NCI-H1105 treated with DMSO at 0.1 percent for 48 hours (cell line): ENCODE data around the gene SACS.
"Not testable (repeated sequence)": the region's sequence is repeated elsewhere in the genome, so short reads cannot be mapped to it uniquely, and the experiment has no call there.

ENCODE experiments used
- DNase-seq: peaks from one replicate; lab custom pipeline; 2025; lab: John Stamatoyannopoulos, UW

The SACS gene

DNA sequence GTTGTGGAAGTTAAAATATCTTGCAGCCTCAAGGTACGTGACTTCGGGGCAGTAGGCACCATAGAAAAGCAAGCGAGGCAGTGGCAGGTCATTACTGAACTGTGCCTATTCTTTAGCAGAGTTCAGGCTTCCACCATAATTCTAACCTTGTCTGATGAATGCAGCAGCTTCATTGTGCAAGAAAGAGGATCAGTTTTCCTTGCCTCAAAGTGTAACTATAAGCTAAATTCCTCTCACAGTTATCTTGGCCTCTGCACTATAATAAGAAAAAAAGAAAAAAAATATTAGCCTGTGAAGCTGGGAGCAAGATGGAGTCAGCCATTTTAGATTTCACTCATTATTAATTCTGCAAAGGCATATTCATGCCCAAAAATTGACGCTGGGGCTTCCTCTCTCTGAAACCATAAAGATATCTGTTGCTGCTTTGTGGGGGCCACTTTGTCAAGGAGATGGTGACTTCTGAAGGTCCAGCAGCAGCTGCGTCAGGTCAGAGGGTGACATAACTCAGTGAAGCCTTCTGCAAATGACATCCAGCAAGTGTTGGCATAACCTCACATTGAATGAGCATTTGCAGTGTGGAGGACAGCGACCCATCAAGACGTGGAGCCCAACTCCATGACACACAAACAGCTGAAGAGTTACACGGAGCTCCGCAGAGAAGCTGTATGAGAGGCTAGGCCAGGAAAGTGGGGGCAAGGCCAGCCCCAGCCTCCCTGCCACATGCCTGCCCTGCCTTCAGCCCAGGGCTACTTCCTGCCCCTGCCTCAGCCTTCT is 23.1 kb upstream of the SACS start:
- DNase-seq, result no peak

DNA sequence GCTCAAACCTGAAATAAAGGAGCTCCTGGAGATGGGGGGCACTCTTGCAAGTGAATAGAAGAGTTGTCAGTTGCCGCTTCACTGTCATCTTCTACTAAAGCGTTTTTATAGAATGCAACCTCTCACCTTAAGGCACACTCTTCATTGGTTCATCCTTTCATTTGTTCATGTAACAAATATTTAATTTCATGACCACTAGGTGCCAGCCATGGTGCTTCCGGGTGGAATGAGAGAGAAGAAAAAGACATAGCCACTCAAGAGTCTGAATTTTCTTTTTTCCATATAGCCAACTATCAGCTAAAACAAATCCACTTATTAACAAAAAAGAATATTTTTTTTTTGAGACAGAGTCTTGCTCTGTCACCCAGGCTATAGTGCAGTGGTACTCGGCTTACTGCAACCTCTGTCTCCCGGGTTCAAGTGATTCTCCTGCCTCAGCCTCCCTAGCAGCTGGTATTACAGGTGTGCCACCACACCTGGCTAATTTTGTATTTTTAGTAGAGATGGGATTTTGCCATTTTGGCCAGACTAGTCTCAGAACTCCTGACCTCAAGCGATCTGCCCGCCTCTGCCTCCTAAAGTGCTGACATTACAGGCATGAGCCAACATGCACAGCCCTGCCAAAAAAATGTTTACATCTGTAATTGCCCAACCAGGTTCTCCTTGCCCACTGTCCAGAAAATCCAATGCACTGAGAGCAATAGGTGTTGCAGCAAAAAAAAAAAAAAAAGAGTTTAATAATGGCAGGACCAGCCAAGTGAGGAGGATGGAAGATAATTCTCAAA is 22.1 kb upstream of the SACS start:
- DNase-seq, result peak; percentile 23

DNA sequence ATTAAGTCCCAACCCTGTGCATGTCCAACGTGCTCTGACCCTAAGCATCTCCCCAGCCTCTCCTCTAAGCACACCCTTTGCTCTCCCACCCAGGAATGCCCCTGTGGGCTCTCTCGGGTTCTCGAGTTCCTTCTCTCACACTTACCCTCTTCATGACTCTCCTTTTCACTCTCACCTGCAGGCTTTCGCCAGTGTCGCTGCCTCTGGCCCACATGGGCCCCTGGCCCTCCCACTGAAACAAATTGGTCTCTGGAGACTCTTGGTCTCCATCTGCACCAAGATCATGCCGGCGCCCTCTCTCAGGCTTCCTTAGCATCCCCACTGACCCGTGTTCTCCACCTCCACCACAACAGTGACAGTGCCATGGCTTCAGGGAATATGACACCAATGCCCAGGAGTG is 19.6 kb upstream of the SACS start:
- DNase-seq, result no peak

DNA sequence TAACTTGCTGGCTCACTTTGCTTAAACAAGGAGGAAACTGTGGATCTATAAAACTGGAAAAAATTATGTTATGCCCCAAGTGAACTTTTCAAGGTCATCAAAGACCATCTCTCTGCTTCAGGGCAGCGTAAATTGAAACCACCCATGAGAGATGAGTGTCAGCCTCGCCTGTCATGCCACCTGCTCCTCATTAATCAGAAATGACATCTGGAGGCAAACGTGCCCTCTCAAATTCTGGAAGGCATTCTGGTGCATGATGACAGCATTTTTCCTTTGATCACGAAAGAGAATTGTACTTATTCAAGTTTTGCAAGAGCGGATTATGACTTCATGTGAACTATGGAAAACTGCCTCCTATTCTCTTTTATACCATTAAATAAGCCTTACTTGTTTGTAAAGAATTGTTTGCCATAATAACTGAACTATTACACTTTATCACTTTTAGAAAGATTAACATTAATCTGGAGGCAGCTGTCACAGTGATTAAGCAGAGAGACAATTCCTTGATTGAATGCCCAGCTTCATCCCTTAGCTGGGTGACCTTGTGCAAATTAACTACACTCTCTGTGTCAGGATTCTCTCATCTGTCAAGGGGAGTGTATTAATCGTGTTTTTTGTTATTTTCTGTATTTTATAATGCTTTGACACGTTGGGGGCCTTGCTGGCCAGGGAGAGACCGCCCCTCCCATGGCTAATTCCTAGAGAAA is 17.0 kb upstream of the SACS start:
- peak; percentile 56 for DNase-seq

DNA sequence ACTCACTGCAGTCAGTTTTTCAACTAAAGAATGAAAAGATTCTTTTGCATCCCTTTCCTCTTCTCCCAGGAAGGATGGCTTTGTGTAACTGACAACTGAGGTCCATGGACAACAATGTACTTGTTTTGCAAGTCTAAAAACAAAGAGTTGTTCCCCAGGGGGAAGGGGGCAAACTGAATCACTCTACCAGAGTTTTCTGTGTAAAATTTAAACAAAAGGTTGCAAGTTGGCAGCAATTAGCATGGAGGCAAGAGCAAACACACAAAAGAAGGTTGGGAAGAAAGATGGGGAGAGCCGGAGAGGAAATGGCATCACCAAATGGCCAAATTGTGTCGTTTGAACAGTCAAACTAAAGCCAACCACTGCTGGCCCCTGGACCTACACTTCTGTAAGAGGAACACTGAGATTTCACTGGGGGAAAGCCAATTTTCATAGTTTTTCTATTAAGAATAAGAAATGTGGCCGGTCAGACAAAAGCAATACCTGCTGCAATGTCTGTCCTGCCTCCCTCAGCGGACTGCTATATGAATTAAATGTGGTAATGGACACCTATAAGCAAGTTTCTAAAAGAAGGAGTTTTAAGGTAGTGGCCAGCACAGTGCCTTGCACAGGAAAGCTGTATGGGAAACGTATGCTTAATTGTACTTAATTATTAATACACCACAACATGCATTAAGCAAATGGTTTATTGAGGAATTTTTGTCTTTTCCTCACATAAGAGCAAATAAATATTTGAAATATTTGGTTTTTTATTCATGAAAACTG is 16.1 kb upstream of the SACS start:
- no peak for DNase-seq

DNA sequence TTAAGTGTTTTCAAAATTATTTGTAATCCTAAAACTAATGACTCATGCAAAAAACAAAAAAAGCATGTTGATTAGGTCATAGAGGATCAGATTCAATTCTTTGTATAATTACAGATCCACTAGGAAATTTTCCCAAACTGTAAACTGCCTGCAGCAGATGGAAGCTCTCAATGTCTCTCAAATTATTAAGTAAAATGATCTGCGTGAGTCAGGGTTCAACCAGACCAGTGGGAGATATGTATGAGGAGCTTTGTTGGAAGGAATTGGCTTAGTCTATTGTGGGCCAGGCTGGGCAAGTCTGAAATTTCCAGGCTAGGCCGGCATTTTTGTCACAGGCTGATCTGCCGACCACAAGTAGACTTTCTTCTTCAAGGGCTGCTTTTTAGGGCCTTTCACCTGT is 14.4 kb upstream of the SACS start:
- no peak for DNase-seq

DNA sequence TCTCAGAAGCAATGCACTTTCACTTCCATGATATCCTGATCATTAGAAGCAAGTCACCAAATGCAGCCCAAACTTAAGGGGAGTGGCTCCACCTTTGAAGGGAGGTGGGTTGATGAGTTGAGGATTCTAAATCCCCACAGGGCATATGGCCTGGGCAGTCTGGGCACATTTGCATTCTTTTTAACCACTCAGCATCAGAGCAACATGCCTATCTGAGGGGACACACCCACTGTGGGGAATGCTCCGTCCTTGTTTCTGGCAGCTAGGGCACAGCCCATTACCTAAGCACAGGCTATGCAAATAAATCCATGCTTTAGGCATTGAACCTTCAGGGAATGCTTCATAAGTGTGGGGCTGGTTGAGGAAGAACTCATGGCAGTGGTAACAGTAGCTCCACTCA is 12.3 kb upstream of the SACS start:
- DNase-seq, result no peak

DNA sequence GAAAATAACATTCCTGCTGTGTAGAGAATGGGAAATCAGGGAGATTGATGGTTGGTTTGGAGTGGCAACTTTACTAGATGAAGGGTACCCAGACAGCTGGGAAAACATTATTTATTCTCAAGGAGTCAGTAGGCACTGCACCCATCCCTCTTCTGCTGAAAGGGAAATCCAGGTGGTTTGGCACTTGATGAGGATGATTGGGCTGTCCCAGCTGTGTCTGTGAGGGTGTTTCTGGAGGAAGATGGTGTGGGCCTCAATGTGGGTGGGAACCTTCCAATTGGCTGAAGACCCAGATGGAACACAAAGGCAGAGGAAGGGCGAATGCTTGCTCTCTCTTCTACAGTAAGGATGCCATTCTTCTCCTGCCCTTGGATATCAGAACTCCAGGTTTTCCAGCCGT is 10.4 kb upstream of the SACS start:
- no peak for DNase-seq

DNA sequence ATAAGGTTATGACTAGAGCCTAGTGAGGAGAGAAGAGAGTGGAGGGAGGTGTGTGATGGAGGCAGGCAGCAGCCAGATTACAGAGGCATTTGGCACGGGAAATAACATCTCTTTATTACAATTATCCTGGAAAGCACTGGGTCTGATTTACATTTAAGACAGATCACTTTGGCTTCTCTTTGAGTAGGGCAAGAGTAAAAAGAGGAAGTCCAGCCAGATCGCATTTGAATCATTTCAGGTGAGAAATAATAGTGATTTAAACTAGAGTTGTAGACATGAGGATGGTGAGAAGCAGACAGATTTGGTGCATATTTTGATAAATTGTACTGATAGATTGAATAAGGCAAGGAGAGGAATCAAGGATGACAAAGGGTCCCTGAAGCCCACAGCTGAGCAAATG is 9.6 kb upstream of the SACS start:
- DNase-seq, result no peak

DNA sequence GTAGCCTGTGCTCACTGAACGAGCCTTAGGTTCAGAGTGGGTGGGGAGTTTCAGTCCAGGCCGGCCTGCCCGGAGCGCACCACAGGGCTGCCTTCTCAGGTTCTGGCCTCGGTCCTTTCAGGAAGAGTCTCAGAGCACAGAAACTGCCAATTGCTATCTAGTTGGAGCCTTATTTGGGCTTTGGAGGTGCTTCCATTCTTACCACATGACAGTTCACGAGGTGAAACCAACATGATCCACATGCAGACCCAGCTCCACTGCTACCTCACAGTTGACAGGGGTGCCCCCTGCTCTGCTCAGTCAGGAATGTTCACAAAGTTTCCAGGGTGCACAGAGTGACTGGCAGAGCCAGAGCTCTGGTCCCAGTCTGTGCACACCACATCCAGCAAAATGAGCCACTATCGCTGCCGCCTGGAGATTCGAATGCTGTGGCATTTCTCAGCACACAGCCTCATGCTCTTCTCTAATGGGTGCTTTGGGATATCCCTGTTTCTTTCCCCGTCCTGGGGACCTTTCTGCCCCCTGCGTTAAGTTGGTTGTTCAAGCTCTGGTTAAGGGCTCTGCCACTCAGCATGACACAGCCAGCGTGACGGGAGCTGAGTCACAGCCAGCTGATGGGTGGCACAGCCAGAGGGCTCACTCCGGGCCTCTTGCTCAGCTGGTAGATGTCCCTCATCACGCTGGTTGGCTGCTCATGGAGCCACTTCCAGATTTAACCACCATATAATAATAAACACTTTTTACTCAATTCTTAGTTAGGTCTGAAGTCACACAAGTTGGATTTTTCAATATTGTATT is 7.5 kb upstream of the SACS start:
- DNase-seq, result no peak

DNA sequence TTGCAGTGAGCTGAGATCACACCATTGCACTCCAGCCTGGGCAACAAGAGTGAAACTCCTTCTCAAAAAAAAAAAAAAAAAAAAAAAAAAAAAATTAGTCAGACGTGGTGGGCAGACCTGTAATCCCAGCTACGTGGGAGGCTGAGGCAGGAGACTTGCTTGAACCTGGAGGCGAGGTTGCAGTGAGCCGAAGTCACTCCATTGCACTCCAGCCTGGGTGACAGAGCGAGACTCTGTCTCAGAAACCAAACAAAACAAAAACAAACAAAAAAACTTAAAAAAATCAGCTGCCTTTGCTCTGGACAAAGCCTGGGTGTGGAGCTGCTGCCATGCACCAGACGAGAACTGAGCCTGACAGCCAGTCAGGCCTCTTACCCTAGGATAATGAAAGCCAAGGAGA is 6.8 kb upstream of the SACS start:
- not testable (repeated sequence) for DNase-seq

DNA sequence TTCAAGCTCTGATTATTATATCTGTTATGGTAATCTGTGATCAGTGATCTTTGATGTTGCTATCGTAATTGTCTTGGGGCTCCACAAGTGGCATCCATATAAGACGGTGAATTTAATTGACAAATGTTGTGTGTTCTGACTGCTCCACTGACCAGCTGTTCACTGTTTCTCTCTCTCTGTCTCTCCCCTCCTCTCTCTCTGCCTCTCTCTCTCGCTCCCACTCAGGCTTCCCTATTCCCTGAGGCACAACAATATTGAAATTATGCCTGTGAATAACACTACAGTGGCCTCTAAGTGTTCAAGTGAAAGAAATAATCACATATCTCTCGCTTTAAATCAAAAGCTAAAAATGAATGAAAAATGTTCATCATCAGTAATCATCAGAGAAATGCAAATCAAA is 4.4 kb upstream of the SACS start:
- no peak for DNase-seq

DNA sequence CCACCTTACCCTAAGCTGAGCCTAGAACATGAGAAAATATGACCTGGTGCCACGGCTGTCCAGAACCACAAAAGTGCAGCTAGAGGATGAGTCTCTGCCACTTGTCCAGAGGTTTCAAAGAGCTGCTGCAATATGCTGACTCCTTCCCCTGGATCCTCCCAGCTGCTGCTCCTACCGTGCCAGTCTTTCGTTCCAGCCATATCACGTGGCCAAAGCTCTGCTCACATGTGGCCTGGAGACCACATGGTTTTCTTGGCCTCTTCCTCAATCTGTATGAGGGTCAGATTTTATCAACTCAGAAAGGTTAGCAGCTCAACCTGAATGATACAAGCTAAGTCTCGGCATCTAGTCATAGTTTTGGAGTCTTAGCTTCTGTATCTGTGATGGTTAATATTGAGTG is 3.2 kb upstream of the SACS start:
- no peak for DNase-seq

DNA sequence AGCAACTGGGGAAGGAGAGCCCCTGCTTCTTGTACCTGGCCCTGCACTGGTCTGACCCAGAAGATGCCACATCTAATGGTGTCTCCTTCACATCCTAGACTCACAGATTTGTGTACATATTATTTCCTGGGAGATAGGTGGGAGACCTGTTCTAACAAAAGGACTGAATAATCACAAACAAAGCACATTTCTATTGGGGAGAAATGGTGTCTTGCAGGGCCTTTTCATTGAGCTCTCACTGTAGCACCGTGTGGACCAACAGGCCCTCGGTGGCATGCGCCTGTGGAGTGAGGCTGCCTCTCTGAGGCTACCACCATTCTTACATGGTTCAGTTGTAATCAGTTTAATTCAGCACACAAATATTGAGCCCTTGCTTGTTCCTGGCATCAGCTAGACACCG is 989 bp upstream of the SACS start:
- DNase-seq, result no peak

DNA sequence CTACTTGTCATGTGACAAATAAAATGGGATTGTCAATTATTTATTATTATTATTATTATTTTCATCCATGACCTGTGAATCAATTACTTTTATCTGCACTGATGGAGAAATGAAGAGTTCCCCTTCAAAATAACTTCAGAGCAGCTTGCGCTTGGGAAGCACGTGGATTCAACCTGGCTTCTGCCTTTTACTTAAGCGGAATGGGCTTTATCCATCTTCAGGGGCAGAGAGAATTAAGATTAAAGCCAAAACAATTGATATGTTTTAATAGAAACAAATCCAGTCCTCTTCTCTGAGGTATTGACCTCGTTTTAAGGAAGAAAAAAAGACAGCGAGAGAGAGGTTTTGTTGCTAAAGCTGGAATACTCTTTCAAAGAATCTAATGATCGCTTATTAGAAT is 876 bp downstream of the SACS start:
- DNase-seq, result no peak

DNA sequence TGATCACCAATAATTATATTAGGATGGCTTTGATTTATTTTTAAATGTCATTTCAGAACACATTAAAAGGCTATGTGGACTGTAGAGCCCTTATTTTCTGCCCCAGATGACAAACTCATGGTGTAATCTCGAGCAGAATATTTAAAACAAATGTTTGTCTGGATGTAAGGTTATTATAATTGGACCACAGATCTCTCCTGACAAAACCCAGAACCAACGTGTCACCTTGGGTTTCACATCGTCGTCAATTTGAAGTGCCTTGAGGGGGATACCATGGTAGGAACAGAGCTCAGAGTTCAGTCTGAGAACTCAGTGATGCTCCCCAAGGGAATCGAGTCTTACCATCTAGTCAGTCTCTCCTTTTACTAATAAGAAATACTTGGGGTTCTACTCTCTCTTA is 2.8 kb downstream of the SACS start:
- no peak for DNase-seq

DNA sequence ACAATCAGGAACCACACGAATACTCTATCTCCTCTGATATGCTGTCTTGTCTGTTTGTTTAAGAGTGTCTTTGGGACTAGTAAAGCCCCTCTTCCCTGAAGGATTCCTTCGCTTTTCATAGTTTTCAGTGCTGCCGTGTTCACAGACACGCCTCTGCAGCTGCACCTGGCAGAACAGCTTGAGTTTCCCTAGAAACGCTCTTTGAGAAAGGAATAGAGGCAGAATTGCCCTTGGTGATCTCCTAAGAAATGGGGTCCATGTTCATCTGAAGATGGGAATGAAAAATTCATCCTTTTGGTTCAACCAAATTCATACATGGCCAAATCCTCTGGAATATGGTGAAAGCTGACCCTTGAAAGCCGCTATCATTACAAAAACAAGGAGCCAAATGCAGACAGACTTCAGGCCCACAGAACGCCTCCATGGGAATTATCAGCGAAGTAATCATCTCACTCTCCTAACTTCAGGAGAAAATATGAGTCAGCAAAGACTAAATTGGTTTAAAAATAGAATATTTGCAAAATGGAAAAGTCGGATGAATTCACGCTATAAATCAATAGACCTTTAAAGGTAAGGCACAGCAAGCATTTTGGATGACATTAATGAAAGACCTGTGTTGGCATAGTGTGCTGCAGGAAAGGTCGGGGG is 5.5 kb downstream of the SACS start:
- no peak for DNase-seq

DNA sequence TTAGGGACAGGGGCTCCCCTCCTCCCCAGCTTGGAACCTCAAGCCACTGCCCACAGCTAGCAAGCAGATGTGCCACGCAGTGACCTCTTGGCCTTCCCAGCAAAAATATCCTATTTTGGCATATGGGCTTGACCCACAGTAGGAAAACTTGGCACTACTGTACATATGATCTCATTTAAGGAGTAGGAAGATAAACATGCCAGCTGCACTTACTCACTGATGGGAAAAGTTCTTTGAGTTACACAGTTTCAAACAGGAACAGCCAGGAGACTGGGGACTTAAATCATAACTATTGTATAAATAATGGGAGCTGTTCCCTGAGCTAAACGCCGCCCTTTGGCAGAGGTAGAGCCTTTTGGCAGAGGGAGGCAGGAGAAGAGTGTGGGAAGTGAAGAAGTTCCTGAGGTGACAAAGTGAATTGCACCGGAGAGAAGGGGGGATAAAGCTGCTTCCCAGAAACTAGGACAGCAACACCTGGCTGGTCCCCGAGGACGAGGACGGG is 6.1 kb downstream of the SACS start:
- no peak for DNase-seq

DNA sequence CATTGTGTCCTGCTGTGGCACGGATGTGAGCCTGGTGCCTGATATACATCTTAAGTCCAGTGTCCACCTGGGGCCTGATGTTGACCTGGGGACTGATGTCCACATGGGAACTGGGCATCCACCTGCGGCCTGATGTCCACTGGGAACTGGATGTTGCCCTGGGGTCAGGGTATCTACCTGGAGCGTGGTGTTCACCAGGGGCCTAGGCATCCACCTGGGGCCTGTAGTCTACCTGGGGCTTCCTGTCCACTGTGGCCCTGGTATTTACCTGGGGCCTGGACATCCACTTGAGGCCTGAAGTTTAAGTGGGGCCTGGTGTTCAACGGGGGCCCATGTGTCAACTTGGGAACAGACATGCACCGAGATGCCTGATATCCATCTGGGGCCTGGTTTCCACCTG is 11.9 kb downstream of the SACS start:
- DNase-seq, result no peak

DNA sequence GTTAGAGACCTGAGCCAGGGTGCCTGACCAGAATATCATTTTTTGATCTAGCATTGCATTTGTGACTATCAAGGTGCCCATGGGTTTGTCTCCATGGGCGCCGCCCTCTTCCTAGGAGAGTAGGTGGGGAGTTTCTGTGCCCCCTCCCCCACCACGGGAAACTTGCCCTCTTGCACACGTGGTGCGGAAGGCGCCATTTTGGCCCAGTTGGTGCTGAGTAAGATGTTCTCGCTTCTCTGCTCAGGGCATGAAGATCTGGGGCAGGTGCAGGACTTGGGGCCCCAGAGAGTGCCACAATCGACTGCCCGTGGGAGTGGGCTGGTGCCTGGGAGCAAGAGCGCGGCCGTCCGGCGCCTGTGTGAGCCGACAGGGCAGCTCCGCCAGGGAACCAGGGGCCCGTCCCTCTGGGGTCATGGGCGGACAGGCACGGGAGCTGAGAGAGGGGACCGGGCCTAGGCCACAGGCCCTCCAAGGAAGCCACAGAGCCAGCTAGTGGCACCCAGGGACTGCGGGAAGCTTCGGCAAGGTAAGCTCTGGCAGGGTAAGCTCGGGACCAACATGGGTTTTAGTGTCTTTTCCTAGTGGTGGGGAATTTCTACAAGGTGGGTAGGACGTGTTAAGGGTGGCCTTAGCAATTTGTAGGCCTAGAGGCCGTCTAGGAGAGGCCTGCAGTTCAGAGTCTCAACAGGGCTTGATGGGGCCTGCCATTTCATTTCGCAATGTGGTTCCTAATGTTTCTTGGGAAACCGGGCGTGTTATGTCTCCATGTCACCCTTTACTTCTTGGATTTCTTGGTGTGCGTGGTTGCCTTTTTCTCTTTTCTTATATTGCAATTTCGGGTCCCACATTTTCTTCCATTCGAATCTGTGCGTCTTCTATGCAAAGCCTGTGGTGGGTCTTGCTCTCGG is 14.5 kb downstream of the SACS start:
- DNase-seq, result no peak
